Mucosa of rectum (tissue), 2 donors: ENCODE results near the gene TM4SF5.
A peak's percentile ranks its signal among the peaks of the same experiment; 100 is the strongest.

ENCODE experiments used
- H3K27ac ChIP-seq, 2 donors: one replicate each; pipeline ENCODE4 v1.7.0; 2013; ENCODE audit warnings: inconsistent platforms in 2 of 2, low read depth in 2 of 2, low read length in 2 of 2
- H3K27me3 ChIP-seq, 2 donors: one replicate each; pipeline ENCODE4 v1.7.0; 2013; ENCODE audit warnings: low read length in 2 of 2; ENCODE audit not compliant: control insufficient read depth in 2 of 2, insufficient read depth in 2 of 2
- H3K36me3 ChIP-seq, 2 donors: one replicate each; pipeline ENCODE4 v1.7.0; 2013; ENCODE audit warnings: low read length in 2 of 2; ENCODE audit not compliant: control insufficient read depth in 2 of 2, insufficient read depth in 2 of 2
- H3K4me1 ChIP-seq, 2 donors: one replicate each; pipeline ENCODE4 v1.7.0; 2013; ENCODE audit warnings: low read length in 2 of 2, mild to moderate bottlenecking in 1 of 2; ENCODE audit not compliant: control insufficient read depth in 2 of 2, insufficient read depth in 2 of 2
- H3K4me3 ChIP-seq, 2 donors: one replicate each; pipeline ENCODE4 v1.7.0; 2013; ENCODE audit warnings: low read length in 2 of 2
- H3K9ac ChIP-seq, 2 donors: one replicate each; pipeline ENCODE4 v1.7.0; 2013; ENCODE audit warnings: low read length in 2 of 2, low read depth in 1 of 2, mild to moderate bottlenecking in 1 of 2
- H3K9me3 ChIP-seq, 2 donors: one replicate each; pipeline ENCODE4 v1.7.0; 2013; ENCODE audit warnings: low read length in 2 of 2; ENCODE audit not compliant: control insufficient read depth in 2 of 2
- donor health status: healthy.
- donor health status: Normal muscosa, but diverticular disease.

The TM4SF5 gene

GRCh38 chr17:4771519-4772234 lies at the start of gene TM4SF5:
TSS of gene TM4SF5 (plus strand) at chr17:4771886. CDS start at chr17:4771923, 37 bp downstream.
- Histone ChIP-seq H3K27ac (peak within 1 kb of the TSS; percentile 86 to 90), H3K4me1 (peaks cover 12 to 15% of the 10 kb centered on the region in 2 donors), H3K9me3 (no peaks in the 10 kb centered on the region), H3K9ac (peak within 1 kb of the TSS; percentile 52 to 68), H3K36me3 (no peaks in the 10 kb centered on the region), H3K27me3 (no peaks in the 10 kb centered on the region), H3K4me3 (peak within 1 kb of the TSS; percentile 58 to 64)

GRCh38 chr17:4722678-4723240 lies 48.9 kb upstream of the TM4SF5 start:
- Histone ChIP-seq H3K4me1 (peaks cover 13 to 15% of the 10 kb centered on the region in 2 donors), H3K9me3 (no peaks in the 10 kb centered on the region), H3K27ac (no peak overlapping the region), H3K27me3 (no peaks in the 10 kb centered on the region), H3K4me3 (no peak overlapping the region), H3K9ac (no peak overlapping the region), H3K36me3 (peaks cover 0 to 16% of the 10 kb centered on the region in 2 donors)

GRCh38 chr17:4724650-4725049 lies 47.0 kb upstream of the TM4SF5 start:
- Histone ChIP-seq H3K4me3 (no peak overlapping the region), H3K36me3 (peaks cover 0 to 5% of the 10 kb centered on the region in 2 donors), H3K27me3 (no peaks in the 10 kb centered on the region), H3K9me3 (no peaks in the 10 kb centered on the region), H3K27ac (no peak overlapping the region), H3K4me1 (peaks cover 13 to 15% of the 10 kb centered on the region in 2 donors), H3K9ac (no peak overlapping the region)

- Histone ChIP-seq H3K36me3 (no peaks in the 10 kb centered on the region), H3K27ac (no peak overlapping the region)
Measured at GRCh38 chr17:4725646-4726310, 45.9 kb upstream of the TM4SF5 start.

GRCh38 chr17:4728124-4728523 lies 43.6 kb upstream of the TM4SF5 start:
- Histone ChIP-seq H3K27ac (no peak overlapping the region), H3K9me3 (no peaks in the 10 kb centered on the region), H3K36me3 (peaks cover 0 to 1% of the 10 kb centered on the region in 2 donors), H3K27me3 (no peaks in the 10 kb centered on the region), H3K4me1 (peaks cover 9 to 11% of the 10 kb centered on the region in 2 donors), H3K9ac (no peak overlapping the region), H3K4me3 (no peak overlapping the region)

More at GRCh38 chr17:4725646-4726310, 45.9 kb upstream of the TM4SF5 start:
- Histone ChIP-seq H3K9ac (no peak overlapping the region), H3K9me3 (no peaks in the 10 kb centered on the region), H3K4me1 (peaks cover 11 to 16% of the 10 kb centered on the region in 2 donors), H3K27me3 (no peaks in the 10 kb centered on the region), H3K4me3 (no peak overlapping the region)

GRCh38 chr17:4733073-4733531 lies 38.6 kb upstream of the TM4SF5 start:
- Histone ChIP-seq H3K4me1 (peaks cover 9 to 13% of the 10 kb centered on the region in 2 donors), H3K9me3 (no peaks in the 10 kb centered on the region), H3K27me3 (no peaks in the 10 kb centered on the region), H3K4me3 (no peak overlapping the region), H3K9ac (no peak overlapping the region), H3K36me3 (peaks cover 0 to 7% of the 10 kb centered on the region in 2 donors), H3K27ac (peak overlapping the region in 1 of 2 donors; percentile 61)

GRCh38 chr17:4734857-4735475 lies 36.7 kb upstream of the TM4SF5 start:
- Histone ChIP-seq H3K27me3 (no peaks in the 10 kb centered on the region), H3K9ac (no peak overlapping the region)

GRCh38 chr17:4735876-4736651 lies 35.6 kb upstream of the TM4SF5 start:
- H3K27ac ChIP-seq, result no peak overlapping the region
- H3K27me3 ChIP-seq, result no peaks in the 10 kb centered on the region
- no peak overlapping the region for H3K9ac ChIP-seq
- H3K4me3 ChIP-seq, result no peak overlapping the region
- no peaks in the 10 kb centered on the region for H3K9me3 ChIP-seq
- peaks cover 0 to 7% of the 10 kb centered on the region in 2 donors for H3K36me3 ChIP-seq
- H3K4me1 ChIP-seq, result peaks cover 17 to 18% of the 10 kb centered on the region in 2 donors

More at GRCh38 chr17:4734857-4735475, 36.7 kb upstream of the TM4SF5 start:
- Histone ChIP-seq H3K27ac (no peak overlapping the region), H3K36me3 (peaks cover 0 to 7% of the 10 kb centered on the region in 2 donors), H3K4me1 (peaks cover 15 to 23% of the 10 kb centered on the region in 2 donors), H3K4me3 (no peak overlapping the region), H3K9me3 (no peaks in the 10 kb centered on the region)
